Fibroblast of skin of left quadriceps (primary cell): Measurements from ENCODE around the gene RYR2.
"Not testable (repeated sequence)": the region's sequence is repeated elsewhere in the genome, so short reads cannot be mapped to it uniquely, and the experiment has no call there.

Source experiments
- DNase-seq, 2 experiments: peaks; one replicate each; pipeline ENCODE4 v3.0.0-alpha.2; 2013; ENCODE audit warnings: low read depth in 2 of 2

RYR2 gene

GRCh38 chr1:237258871-237259270 lies 216.9 kb downstream of the RYR2 start:
- DNase-seq: no peak

- DNase-seq: no peak
Measured at GRCh38 chr1:237261198-237261597, 219.2 kb downstream of the RYR2 start.

- DNase-seq: no peak
Measured at GRCh38 chr1:237267743-237268142, 225.8 kb downstream of the RYR2 start.

GRCh38 chr1:237269938-237270337 lies 228.0 kb downstream of the RYR2 start:
- no peak for DNase-seq

GRCh38 chr1:237270353-237270752 lies 228.4 kb downstream of the RYR2 start:
- DNase-seq: no peak

- DNase-seq: not testable (repeated sequence)
Measured at GRCh38 chr1:237277994-237278393, 236.0 kb downstream of the RYR2 start.

- DNase-seq: no peak
Measured at GRCh38 chr1:237279629-237280028, 237.6 kb downstream of the RYR2 start.

- DNase-seq: no peak
Measured at GRCh38 chr1:237281481-237281880, 239.5 kb downstream of the RYR2 start.

- DNase-seq: no peak
Measured at GRCh38 chr1:237282208-237282783, 240.3 kb downstream of the RYR2 start.

GRCh38 chr1:237287876-237288521 lies 246.0 kb downstream of the RYR2 start:
- DNase-seq: no peak

- DNase-seq: no peak
Measured at GRCh38 chr1:237293804-237294203, 251.8 kb downstream of the RYR2 start.

GRCh38 chr1:237296861-237297260 lies 254.9 kb downstream of the RYR2 start:
- no peak for DNase-seq

- no peak for DNase-seq
Measured at GRCh38 chr1:237300642-237301041, 258.7 kb downstream of the RYR2 start.

GRCh38 chr1:237303929-237304328 lies 261.9 kb downstream of the RYR2 start:
- DNase-seq: no peak

GRCh38 chr1:237306726-237307125 lies 264.7 kb downstream of the RYR2 start:
- DNase-seq: no peak

- no peak for DNase-seq
Measured at GRCh38 chr1:237309595-237310118, 267.7 kb downstream of the RYR2 start.

GRCh38 chr1:237316352-237316751 lies 274.4 kb downstream of the RYR2 start:
- DNase-seq: no peak

- DNase-seq: no peak
Measured at GRCh38 chr1:237318748-237319147, 276.8 kb downstream of the RYR2 start.

- no peak for DNase-seq
Measured at GRCh38 chr1:237320890-237321289, 278.9 kb downstream of the RYR2 start.

GRCh38 chr1:237324226-237324625 lies 282.2 kb downstream of the RYR2 start:
- no peak for DNase-seq

GRCh38 chr1:237327061-237327460 lies 285.1 kb downstream of the RYR2 start:
- DNase-seq: no peak

GRCh38 chr1:237340892-237341291 lies 298.9 kb downstream of the RYR2 start:
- no peak for DNase-seq

GRCh38 chr1:237341391-237341790 lies 299.4 kb downstream of the RYR2 start:
- DNase-seq: no peak

GRCh38 chr1:237342730-237343129 lies 300.7 kb downstream of the RYR2 start:
- no peak for DNase-seq
